ENCODE results near the gene COL25A1.

The COL25A1 gene

GRCh38 chr4:109302361-109303139 lies at the start of gene COL25A1:
Gene COL25A1, minus strand, starts transcription at chr4:109302658.
- DNase-seq: peak; percentile 36 to 48

GRCh38 chr4:109350121-109350520 lies 47.7 kb upstream of the COL25A1 start:
- no peak for DNase-seq

- no peak for DNase-seq
Measured at GRCh38 chr4:109334129-109335105, 32.0 kb upstream of the COL25A1 start.

GRCh38 chr4:109332926-109333464 lies 30.5 kb upstream of the COL25A1 start:
- DNase-seq: peak in 1 of 2 donors; percentile 23

- DNase-seq: no peak
Measured at GRCh38 chr4:109327641-109328040, 25.2 kb upstream of the COL25A1 start.

- DNase-seq: no peak
Measured at GRCh38 chr4:109325698-109326097, 23.2 kb upstream of the COL25A1 start.

DNA sequence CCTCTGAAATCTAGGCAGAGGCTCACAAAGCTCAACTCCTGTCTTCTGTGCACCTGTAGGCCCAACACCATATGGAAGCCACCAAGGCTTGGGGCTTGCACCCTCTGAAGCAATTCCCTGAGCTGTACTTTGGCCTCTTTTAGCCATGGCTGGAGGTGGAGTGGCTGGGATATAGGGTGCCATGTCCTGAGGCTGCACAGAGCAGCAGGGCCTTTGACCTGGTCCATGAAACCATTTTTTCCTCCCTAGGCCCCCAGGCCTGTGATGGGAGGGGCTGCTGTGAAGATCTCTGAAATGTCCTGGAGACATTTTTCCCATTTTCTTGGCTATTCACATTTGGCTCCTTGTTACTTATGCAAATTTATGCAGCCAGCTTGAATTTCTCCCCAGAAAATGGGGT lies 20.9 kb upstream of the COL25A1 start:
- DNase-seq: no peak

DNA sequence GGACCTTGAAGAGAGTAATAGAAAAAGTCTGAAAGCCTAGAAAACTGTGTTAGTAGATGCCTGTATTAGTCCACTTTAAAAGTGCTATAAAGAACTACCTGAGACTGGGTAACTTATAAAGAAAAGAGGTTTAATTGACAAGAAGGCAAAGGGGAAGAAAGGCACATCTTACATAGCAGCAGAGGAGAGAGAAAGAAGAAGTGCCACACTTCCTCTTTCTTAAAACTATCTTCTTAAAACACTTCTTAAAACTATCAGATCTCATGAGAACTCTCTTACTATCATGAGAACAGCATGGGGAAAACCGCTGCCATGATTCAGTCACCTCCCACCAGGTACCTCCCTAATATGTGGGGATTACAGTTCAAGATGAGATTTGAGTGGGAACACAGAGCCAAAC lies 18.8 kb upstream of the COL25A1 start:
- no peak for DNase-seq

DNA sequence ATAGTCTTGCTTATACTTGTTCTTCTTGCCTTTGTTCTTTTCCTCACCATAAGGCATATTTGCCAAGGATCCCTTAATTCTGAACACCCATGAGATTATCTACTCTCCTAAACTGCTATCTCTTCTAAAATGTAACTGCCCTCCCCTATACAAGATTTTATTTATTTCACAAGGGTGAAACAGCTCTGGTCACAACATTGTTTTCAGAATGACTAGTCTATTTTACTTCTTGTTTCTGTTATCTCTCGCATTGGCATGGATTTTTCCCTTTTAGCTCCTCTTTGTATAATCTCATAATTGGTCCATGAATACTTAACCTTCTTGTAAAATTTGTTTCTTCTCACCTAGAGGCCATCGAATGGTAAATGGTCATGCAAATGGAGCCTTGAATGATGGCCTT lies 17.2 kb upstream of the COL25A1 start:
- no peak for DNase-seq

- no peak for DNase-seq
Measured at GRCh38 chr4:109319156-109319555, 16.7 kb upstream of the COL25A1 start.

DNA sequence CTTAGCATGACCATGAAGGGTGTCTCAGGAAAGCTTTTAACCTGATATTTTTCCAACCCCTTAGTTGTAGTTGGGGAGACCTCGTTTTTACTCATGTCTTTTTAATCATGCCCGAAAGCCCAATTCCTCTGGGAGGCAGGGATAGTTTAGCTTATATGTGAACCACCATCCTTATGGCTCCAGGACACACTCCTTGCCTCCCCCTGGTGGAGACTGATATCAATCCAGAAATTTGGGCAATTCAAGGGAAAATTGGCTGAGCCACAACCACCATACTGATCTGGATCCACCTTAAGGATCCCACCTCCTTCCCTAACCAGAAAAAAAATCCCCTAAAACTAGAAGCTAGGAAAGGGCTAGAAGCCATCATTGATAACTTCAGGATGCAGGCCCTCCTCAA lies 13.4 kb upstream of the COL25A1 start:
- DNase-seq: no peak

- no peak for DNase-seq
Measured at GRCh38 chr4:109315341-109315740, 12.9 kb upstream of the COL25A1 start.

DNA sequence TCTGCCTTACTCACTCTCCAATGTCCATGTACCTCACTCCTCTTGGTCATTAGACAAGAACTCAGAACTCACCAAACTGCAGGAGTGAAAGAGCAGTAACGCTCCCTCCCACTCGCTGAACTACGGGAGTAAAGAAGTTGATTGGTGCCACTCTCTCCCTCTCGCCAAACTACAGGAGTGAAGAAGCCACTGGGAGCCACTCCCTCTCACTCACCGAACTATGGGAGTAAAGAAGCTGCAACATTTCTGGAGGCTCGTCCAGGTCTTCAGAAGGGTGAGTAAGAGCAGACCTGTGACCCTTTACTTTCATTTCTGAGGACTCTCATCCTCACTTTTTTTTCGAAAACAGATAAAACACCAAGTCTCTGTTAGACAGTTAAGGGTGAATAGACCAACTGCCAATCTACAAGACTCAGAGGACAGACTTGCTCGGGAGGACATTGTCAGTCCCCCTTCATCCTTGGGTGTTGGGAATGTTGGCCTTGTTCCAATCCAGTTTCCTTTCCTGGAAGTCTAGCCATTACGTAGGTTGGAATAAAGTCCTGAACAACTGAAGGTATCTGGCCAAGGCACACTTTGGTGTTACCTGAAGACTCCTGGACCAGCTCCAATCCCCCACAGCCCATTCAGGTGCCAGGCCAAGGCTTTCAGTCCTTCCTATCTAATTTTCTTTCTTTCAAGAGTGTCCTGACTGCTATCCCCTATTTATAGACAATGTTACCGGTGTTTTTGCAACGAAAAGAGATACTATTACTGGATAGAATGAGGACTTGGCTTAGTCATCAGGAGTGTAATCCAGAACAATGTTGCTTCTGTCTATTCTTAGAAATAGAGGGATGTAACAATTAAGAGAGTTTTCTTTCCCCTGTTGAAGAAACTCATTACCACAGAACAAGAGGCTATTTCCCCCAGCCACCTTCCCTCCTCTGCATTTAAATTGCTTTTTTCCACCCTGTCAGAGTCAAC lies 11.0 kb upstream of the COL25A1 start:
- no peak for DNase-seq

GRCh38 chr4:109303140-109303496 lies 660 bp upstream of the COL25A1 start:
- peak in 1 of 2 donors; percentile 2 for DNase-seq

DNA sequence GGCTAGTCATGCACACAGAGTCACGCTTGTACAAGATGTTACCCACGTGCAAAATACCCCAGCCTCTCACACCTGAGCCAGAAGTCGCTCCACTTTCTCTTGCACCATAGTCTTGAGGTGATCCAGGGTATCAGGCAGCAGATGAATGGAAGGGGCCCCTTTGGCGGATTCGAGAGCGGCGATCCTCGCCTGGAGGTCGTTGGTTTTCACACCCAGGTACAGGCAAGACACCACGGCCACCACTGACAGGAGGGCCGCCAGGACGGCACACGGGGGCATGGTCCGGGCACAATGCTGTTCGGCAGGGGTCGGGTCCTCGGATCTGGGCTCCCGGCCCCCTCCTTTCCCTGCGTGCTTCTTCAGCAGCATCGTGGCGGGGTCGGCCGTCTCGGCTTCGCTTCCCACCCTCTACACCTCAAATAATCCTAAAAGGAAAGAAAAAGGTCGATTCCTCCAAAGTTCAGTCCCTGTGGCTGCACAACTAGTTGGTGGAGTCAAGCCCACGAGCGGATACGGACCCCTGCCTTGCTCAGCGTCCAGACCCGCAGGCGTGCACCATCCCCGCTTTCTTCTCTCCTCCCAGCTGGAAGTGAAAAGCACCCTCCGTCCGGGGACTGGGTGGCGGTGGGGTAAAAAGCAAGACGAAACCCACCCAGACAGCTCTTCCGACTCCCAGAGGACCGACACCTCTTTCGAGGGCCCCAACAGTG lies 652 bp downstream of the COL25A1 start:
- DNase-seq: peak in 1 of 2 donors; percentile 10

GRCh38 chr4:109298279-109299010 lies 4.0 kb downstream of the COL25A1 start:
- DNase-seq: no peak

DNA sequence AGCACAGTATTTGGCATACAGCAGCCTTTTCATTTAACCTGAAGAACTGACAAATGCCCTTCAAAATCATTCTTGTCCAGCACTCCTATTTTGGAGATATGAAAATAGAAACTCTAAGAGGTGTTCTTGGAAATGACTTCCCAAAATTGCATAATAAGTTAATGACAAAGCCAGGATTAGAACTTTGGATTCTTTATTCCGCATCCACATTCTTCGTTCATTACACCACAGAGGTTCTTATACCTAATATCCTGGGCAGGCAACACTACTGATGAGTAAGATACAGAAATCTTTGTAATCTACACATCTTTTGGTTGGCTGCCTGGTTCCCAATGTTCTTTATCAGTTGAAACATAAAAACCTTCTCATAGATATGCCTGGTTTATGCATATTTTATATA lies 5.9 kb downstream of the COL25A1 start:
- DNase-seq: no peak

DNA sequence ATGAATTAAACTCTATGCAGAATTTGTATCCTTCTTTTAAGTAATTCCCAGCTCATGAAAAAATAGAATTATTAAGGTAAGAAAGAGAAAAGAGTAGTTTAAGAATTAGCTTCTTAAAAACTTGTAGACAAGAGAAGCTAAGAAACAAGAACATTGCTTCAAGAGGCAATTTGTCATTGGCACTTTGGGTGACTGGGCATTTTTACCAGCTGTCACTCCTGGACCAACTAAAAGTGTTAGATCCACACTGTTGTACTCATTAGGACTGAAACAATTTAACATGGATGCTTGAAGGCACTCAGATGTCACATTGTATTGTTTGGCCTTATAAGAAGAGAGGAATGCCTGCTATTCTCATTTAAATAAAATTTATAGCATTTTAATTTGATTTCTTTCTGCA lies 7.4 kb downstream of the COL25A1 start:
- no peak for DNase-seq

GRCh38 chr4:109294468-109295020 lies 7.9 kb downstream of the COL25A1 start:
- DNase-seq: no peak

- peak in 1 of 2 donors; percentile 16 for DNase-seq
Measured at GRCh38 chr4:109294006-109294405, 8.5 kb downstream of the COL25A1 start.
